GM23338 (cell line): ENCODE measurements around the gene ADCY1. TPM values are rescaled to one million over a fixed set of nuclear protein-coding genes. Genes with fewer than 3 reads are reported as not detected.

Experiments
- ATAC-seq: fragments of 200-7000 bp; cut with Tn5 transposase; 3 replicates; pipeline ENCODE4 v1.9.1; 2020
- DNase-seq: peaks from one replicate; pipeline ENCODE4 v3.0.0-alpha.2; 2015; ENCODE audit warnings: low spot score
- H2AFZ ChIP-seq: fragments of 200-600 bp; sonication (generic); 2 replicates; pipeline ENCODE4 v1.8.0; 2016; ENCODE audit warnings: antibody characterized with exemption, mild to moderate bottlenecking, moderate library complexity
- H3F3A ChIP-seq: fragments of 200-600 bp; sonication (generic); replicated peaks from 2 replicates; pipeline ENCODE4 v1.8.0; 2017; ENCODE audit warnings: antibody characterized with exemption, mixed run types, low read depth
- H3K27ac ChIP-seq: fragments of 200-600 bp; sonication (generic); 2 replicates; pipeline ENCODE4 v1.6.1; 2016; ENCODE audit warnings: low read depth
- H3K27me3 ChIP-seq: fragments of 200-600 bp; sonication (generic); 2 replicates; pipeline ENCODE4 v1.8.0; 2016; ENCODE audit warnings: mild to moderate bottlenecking, mixed run types, moderate library complexity; ENCODE audit not compliant: insufficient read depth
- H3K36me3 ChIP-seq: fragments of 200-600 bp; sonication (generic); 2 replicates; pipeline ENCODE4 v1.8.0; 2016; ENCODE audit warnings: mild to moderate bottlenecking; ENCODE audit not compliant: insufficient read depth
- H3K4me1 ChIP-seq: fragments of 200-600 bp; sonication (generic); 2 replicates; pipeline ENCODE4 v1.8.0; 2016; ENCODE audit warnings: mild to moderate bottlenecking, moderate library complexity; ENCODE audit not compliant: insufficient read depth
- H3K4me2 ChIP-seq: fragments of 200-600 bp; sonication (generic); 2 replicates; pipeline ENCODE4 v1.7.1; 2017; ENCODE audit warnings: mixed run types
- H3K4me3 ChIP-seq: fragments of 200-600 bp; sonication (generic); 2 replicates; pipeline ENCODE4 v1.6.1; 2016; ENCODE audit warnings: mixed run types
- H3K79me2 ChIP-seq: fragments of 200-600 bp; sonication (generic); replicated peaks from 2 replicates; pipeline ENCODE4 v1.8.0; 2017; ENCODE audit warnings: mild to moderate bottlenecking; ENCODE audit not compliant: insufficient read depth
- H3K9me2 ChIP-seq: fragments of 200-600 bp; sonication (generic); 2 replicates; pipeline ENCODE4 v1.8.0; 2017; ENCODE audit not compliant: insufficient read depth
- H4K20me1 ChIP-seq: fragments of 200-600 bp; sonication (generic); replicated peaks from 2 replicates; pipeline ENCODE4 v1.8.0; 2017; ENCODE audit warnings: mild to moderate bottlenecking; ENCODE audit not compliant: insufficient read depth
- H3K27ac Mint-ChIP-seq: 2 replicates; pipeline ENCODE4 v1.8.0; 2020; ENCODE audit warnings: inconsistent platforms, mild to moderate bottlenecking, moderate library complexity, mixed read lengths
- H3K27me3 Mint-ChIP-seq: 3 replicates; pipeline ENCODE4 v1.8.0; 2022; ENCODE audit warnings: low read depth, mild to moderate bottlenecking, moderate library complexity, mixed read lengths, inconsistent platforms; ENCODE audit not compliant: insufficient read depth, poor library complexity
- H3K36me3 Mint-ChIP-seq: 3 replicates; pipeline ENCODE4 v1.8.0; 2021; ENCODE audit warnings: low read depth, mild to moderate bottlenecking, inconsistent platforms, moderate library complexity, mixed read lengths
- H3K4me1 Mint-ChIP-seq: 3 replicates; pipeline ENCODE4 v1.8.0; 2020; ENCODE audit warnings: mild to moderate bottlenecking, inconsistent platforms, mixed read lengths
- H3K4me3 Mint-ChIP-seq: 3 replicates; pipeline ENCODE4 v1.8.0; 2021; ENCODE audit warnings: moderate library complexity, mild to moderate bottlenecking, inconsistent platforms, mixed read lengths
- H3K9me3 Mint-ChIP-seq: 3 replicates; pipeline ENCODE4 v1.8.0; 2020; ENCODE audit warnings: moderate library complexity, mild to moderate bottlenecking, inconsistent platforms, mixed read lengths
- CREB1 ChIP-seq: fragments of 250-450 bp; sonication (Bioruptor Pico); IDR thresholded peaks from 2 replicates; pipeline ENCODE4 v1.5.0; 2020; ENCODE audit warnings: low read depth, mild to moderate bottlenecking, moderate library complexity
- ETS1 ChIP-seq: IDR thresholded peaks from 2 replicates; pipeline ENCODE4 v1.6.1; 2016; ENCODE audit warnings: antibody characterized with exemption
- EZH2 ChIP-seq: fragments of 200-600 bp; sonication (generic); IDR thresholded peaks from one replicate; pipeline ENCODE4 v1.8.0; 2017; ENCODE audit warnings: antibody characterized with exemption, mild to moderate bottlenecking, low read depth; ENCODE audit not compliant: unreplicated experiment
- EZH2phosphoT487 ChIP-seq: fragments of 200-600 bp; sonication (generic); IDR thresholded peaks from one replicate; pipeline ENCODE4 v1.8.1; 2018; ENCODE audit warnings: antibody characterized with exemption; ENCODE audit not compliant: unreplicated experiment
- JUNB ChIP-seq: IDR thresholded peaks from one replicate; pipeline ENCODE4 v1.6.1; 2016; ENCODE audit warnings: antibody characterized with exemption; ENCODE audit not compliant: unreplicated experiment
- NANOG ChIP-seq: IDR thresholded peaks from 2 replicates; pipeline ENCODE4 v1.6.1; 2016; ENCODE audit warnings: antibody characterized with exemption, borderline replicate concordance
- POLR2AphosphoS5 ChIP-seq: IDR thresholded peaks from 2 replicates; pipeline ENCODE4 v1.6.1; 2016; ENCODE audit warnings: antibody characterized with exemption, low read depth
- STAT1 ChIP-seq: IDR thresholded peaks from one replicate; pipeline ENCODE4 v1.6.1; 2016; ENCODE audit warnings: antibody characterized with exemption; ENCODE audit not compliant: unreplicated experiment
- ZNF114 ChIP-seq: fragments of 250-450 bp; sonication (Bioruptor Pico); IDR thresholded peaks from 2 replicates; pipeline ENCODE4 v1.5.0; 2020; ENCODE audit warnings: mild to moderate bottlenecking, moderate library complexity
- ZNF462 ChIP-seq: fragments of 250-450 bp; sonication (Bioruptor Pico); IDR thresholded peaks from 2 replicates; pipeline ENCODE4 v1.5.0; 2020; ENCODE audit warnings: mild to moderate bottlenecking, moderate library complexity
- polyA plus RNA-seq: library from polyadenylated mRNA; unstranded; fragments of >200 nt; fragmentation: Nextera tagmentation; extraction: Ambion mirVana; gene quantifications from 2 replicates; pipeline ENCODE4 v1.2.1, GENCODE V29; 2016
- total RNA-seq: library from RNA; depleted of rRNA; stranded (reverse); fragments of >200 nt; shearing (Covaris generic); gene quantifications from 2 replicates; pipeline ENCODE4 v1.2.3, GENCODE V29; 2014
- TF ChIP-seq, protein P1 (sequence below), 2 experiments: fragments of 200-600 bp in 1 of 2; sonication (generic) in 1 of 2; conservative IDR thresholded peaks; 2 replicates each; pipeline versions ENCODE4 v1.5.1 to v1.6.1; 2016 to 2017; ENCODE audit warnings: antibody characterized with exemption in 2 of 2, low read depth in 2 of 2, mild to moderate bottlenecking in 2 of 2, moderate library complexity in 1 of 2
- TF ChIP-seq, protein P2 (sequence below): IDR thresholded peaks from one replicate; pipeline ENCODE4 v1.6.1; 2018; ENCODE audit warnings: antibody characterized with exemption; ENCODE audit not compliant: unreplicated experiment

The ADCY1 gene
- total and polyA plus RNA-seq, 2 experiments from 2014 or later = 2.3 to 18.7 TPM

- no peaks in the 10 kb centered on the region for H3K9me2 ChIP-seq
- no peaks in the 10 kb centered on the region for H3K36me3 ChIP-seq
- TF ChIP-seq, protein P1, sequence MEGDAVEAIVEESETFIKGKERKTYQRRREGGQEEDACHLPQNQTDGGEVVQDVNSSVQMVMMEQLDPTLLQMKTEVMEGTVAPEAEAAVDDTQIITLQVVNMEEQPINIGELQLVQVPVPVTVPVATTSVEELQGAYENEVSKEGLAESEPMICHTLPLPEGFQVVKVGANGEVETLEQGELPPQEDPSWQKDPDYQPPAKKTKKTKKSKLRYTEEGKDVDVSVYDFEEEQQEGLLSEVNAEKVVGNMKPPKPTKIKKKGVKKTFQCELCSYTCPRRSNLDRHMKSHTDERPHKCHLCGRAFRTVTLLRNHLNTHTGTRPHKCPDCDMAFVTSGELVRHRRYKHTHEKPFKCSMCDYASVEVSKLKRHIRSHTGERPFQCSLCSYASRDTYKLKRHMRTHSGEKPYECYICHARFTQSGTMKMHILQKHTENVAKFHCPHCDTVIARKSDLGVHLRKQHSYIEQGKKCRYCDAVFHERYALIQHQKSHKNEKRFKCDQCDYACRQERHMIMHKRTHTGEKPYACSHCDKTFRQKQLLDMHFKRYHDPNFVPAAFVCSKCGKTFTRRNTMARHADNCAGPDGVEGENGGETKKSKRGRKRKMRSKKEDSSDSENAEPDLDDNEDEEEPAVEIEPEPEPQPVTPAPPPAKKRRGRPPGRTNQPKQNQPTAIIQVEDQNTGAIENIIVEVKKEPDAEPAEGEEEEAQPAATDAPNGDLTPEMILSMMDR (conservative IDR thresholded peaks at IDR 0.05; ENCODE audit: low read depth in 2 of 2) = no peak
- TF ChIP-seq CREB1 (CRISPR knock-in tag) (no peak), STAT1 (no peak), ZNF462 (CRISPR knock-in tag) (no peak), ZNF114 (CRISPR knock-in tag) (no peak), NANOG (no peak), POLR2AphosphoS5 (no peak), JUNB (no peak), ETS1 (no peak), EZH2 (no peak), EZH2phosphoT487 (no peak)
- TF ChIP-seq, protein P2, sequence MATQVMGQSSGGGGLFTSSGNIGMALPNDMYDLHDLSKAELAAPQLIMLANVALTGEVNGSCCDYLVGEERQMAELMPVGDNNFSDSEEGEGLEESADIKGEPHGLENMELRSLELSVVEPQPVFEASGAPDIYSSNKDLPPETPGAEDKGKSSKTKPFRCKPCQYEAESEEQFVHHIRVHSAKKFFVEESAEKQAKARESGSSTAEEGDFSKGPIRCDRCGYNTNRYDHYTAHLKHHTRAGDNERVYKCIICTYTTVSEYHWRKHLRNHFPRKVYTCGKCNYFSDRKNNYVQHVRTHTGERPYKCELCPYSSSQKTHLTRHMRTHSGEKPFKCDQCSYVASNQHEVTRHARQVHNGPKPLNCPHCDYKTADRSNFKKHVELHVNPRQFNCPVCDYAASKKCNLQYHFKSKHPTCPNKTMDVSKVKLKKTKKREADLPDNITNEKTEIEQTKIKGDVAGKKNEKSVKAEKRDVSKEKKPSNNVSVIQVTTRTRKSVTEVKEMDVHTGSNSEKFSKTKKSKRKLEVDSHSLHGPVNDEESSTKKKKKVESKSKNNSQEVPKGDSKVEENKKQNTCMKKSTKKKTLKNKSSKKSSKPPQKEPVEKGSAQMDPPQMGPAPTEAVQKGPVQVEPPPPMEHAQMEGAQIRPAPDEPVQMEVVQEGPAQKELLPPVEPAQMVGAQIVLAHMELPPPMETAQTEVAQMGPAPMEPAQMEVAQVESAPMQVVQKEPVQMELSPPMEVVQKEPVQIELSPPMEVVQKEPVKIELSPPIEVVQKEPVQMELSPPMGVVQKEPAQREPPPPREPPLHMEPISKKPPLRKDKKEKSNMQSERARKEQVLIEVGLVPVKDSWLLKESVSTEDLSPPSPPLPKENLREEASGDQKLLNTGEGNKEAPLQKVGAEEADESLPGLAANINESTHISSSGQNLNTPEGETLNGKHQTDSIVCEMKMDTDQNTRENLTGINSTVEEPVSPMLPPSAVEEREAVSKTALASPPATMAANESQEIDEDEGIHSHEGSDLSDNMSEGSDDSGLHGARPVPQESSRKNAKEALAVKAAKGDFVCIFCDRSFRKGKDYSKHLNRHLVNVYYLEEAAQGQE = no peak
- H3F3A ChIP-seq = no peaks in the 10 kb centered on the region
- Mint-ChIP-seq H3K36me3 (peaks cover 2% of the 10 kb centered on the region; the same call in 2 of the 3 replicates), H3K4me1 (peaks cover 25% of the 10 kb centered on the region), H3K27me3 (peaks cover 2% of the 10 kb centered on the region), H3K27ac (0 out of 2 replicates have a peak overlapping the region, but pooled peaks have one; percentile 47), H3K4me3 (no peak overlapping the region), H3K9me3 (no peaks in the 10 kb centered on the region)
- H4K20me1 ChIP-seq = no peaks in the 10 kb centered on the region
- ATAC-seq (no peak), DNase-seq (no peak)
- no peak overlapping the region for H3K4me2 ChIP-seq
- H2AFZ ChIP-seq = no peak overlapping the region
- H3K79me2 ChIP-seq = no peaks in the 10 kb centered on the region
- no peak overlapping the region for H3K27ac ChIP-seq
- H3K4me3 ChIP-seq = no peak overlapping the region
- H3K27me3 ChIP-seq = no peaks in the 10 kb centered on the region
- H3K4me1 ChIP-seq = no peaks in the 10 kb centered on the region
Observed at GRCh38 chr7:45599851-45600706, 25.9 kb downstream of the ADCY1 start.
